Measurements from ENCODE around the gene MYO1A. TPM values are rescaled to one million over a fixed set of nuclear protein-coding genes. Genes with fewer than 3 reads are reported as not detected.

Gene MYO1A
- polyA plus RNA-seq, 2 of the 4 experiments (the other 2 are of a cell fraction): 0.67 to 1.9 TPM

DNA sequence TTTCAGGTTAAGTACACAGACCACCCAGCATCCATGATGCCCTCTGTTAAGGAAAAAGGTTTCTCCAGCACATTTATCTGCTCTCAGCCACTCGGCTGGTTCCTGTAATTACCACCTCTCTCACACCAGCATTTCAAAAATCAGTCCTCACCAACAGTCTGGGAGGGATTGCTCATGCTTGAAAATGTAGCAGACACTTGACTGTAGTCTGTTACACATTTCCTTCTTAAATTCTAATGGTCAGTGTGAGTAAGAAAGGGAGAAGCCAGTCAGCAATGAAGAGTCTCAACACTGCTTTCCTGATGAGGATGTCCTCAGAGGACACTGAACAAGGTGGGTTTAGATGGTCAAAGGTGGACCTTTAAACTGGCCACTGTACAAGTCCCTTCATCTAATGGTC, 49.5 kb downstream of the MYO1A start:
- ChIA-PET POLR2A (no interaction called here), CTCF (interaction anchor here (1.0 to 10.1 kb wide), 8 partner anchors 8 to 242 kb away, joined by 3 to 119 read pairs (median 14); a partner anchor contains a TSS)
- Histone ChIP-seq H3K9me3 (no peaks in the 10 kb centered on the region), H3K4me2 (no peak overlapping the region), H3K4me3 (no peak overlapping the region), H3K27ac (no peak overlapping the region), H3K4me1 (peaks cover 20% of the 10 kb centered on the region)
- FAIRE-seq (no peak), DNase-seq (ENCODE audit: low read depth in 1 of 2, low spot score in 1 of 2) (no peak), ATAC-seq (no peak)
- WGBS (ENCODE audit: missing lambda C conversion rate): 46% methylated on average over 1 of the region's 1 CpG
- TF ChIP-seq ESRRA (IDR thresholded peaks at IDR 0.05; ENCODE audit: borderline replicate concordance, low read length) (no peak), FOSB (CRISPR knock-in tag; IDR thresholded peaks at IDR 0.05) (no peak), TFCP2L1 (CRISPR knock-in tag; IDR thresholded peaks at IDR 0.05) (no peak), ELK1 (IDR thresholded peaks at IDR 0.05; ENCODE audit: low read depth, low read length) (no peak), FOSL2 (IDR thresholded peaks at IDR 0.05) (no peak), FOSL2 (CRISPR knock-in tag; IDR thresholded peaks at IDR 0.05) (no peak), CHD2 (IDR thresholded peaks at IDR 0.05; ENCODE audit: low read length, partially characterized antibody) (no peak), BCL3 (IDR thresholded peaks at IDR 0.05) (no peak), SREBF2 (IDR thresholded peaks at IDR 0.05) (no peak), SMC3 (IDR thresholded peaks at IDR 0.05) (no peak), CBX2 (IDR thresholded peaks at IDR 0.05; ENCODE audit: borderline replicate concordance, low read depth) (no peak), RFX5 (IDR thresholded peaks at IDR 0.05) (no peak), HOXB5 (CRISPR knock-in tag; IDR thresholded peaks at IDR 0.05) (no peak), JUN (IDR thresholded peaks at IDR 0.05) (no peak), EHMT2 (IDR thresholded peaks at IDR 0.05; ENCODE audit: low read depth) (no peak), KDM5A (IDR thresholded peaks at IDR 0.05) (no peak), RARB (CRISPR knock-in tag; IDR thresholded peaks at IDR 0.05) (no peak), BHLHE40 (IDR thresholded peaks at IDR 0.05; ENCODE audit: low read depth, low read length) (no peak), JUNB (IDR thresholded peaks at IDR 0.05) (no peak)
- TF ChIP-seq, protein P1, sequence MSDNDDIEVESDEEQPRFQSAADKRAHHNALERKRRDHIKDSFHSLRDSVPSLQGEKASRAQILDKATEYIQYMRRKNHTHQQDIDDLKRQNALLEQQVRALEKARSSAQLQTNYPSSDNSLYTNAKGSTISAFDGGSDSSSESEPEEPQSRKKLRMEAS (IDR thresholded peaks at IDR 0.05): no peak

DNA sequence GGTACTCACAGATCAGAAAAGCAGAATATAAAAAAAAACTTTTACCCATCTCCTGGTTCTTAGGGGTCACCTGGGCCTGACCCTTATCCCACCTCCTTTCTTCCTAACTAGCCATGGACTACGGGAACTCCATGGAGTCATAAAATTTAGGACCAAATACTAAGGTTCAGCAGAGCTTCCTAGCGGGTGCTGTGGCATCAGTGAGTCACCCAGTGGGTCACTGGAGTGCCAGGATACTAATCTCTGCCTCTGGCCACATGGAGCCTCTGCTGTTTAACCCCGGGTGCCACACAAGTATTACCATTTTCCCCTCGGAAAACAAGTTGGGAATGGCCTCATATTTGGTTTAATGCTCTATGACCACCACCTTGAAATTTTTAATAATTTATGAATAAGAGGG, 50.5 kb downstream of the MYO1A start:
- WGBS (ENCODE audit: missing lambda C conversion rate): 86% methylated on average over 4 of the region's 4 CpGs
- Histone ChIP-seq H3K27ac (no peak overlapping the region), H3K4me2 (no peak overlapping the region), H3K4me1 (peaks cover 13% of the 10 kb centered on the region), H3K9me3 (no peaks in the 10 kb centered on the region), H3K4me3 (no peak overlapping the region)
- DNase-seq (ENCODE audit: low read depth in 1 of 2, low spot score in 1 of 2): no peak
- no peak for FAIRE-seq
- POLR2A ChIA-PET: no interaction called here
- TF ChIP-seq CBX2 (IDR thresholded peaks at IDR 0.05; ENCODE audit: borderline replicate concordance, low read depth): no peak
- TF ChIP-seq NR3C1 (IDR thresholded peaks at IDR 0.05): no peak
- no peak for TF ChIP-seq PHF8 (IDR thresholded peaks at IDR 0.05; ENCODE audit: borderline replicate concordance, low read depth)
- TF ChIP-seq FOXS1 (CRISPR knock-in tag; IDR thresholded peaks at IDR 0.05): no peak
- no peak for TF ChIP-seq MAZ (IDR thresholded peaks at IDR 0.05; ENCODE audit: borderline replicate concordance, low read depth, low read length)
- no peak for TF ChIP-seq EP300 (IDR thresholded peaks at IDR 0.05)
- TF ChIP-seq, protein P2, sequence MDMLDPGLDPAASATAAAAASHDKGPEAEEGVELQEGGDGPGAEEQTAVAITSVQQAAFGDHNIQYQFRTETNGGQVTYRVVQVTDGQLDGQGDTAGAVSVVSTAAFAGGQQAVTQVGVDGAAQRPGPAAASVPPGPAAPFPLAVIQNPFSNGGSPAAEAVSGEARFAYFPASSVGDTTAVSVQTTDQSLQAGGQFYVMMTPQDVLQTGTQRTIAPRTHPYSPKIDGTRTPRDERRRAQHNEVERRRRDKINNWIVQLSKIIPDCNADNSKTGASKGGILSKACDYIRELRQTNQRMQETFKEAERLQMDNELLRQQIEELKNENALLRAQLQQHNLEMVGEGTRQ (IDR thresholded peaks at IDR 0.05): no peak
- no peak for TF ChIP-seq HOXA7 (CRISPR knock-in tag; IDR thresholded peaks at IDR 0.05)
- TF ChIP-seq JUNB (IDR thresholded peaks at IDR 0.05): no peak
- no peak for TF ChIP-seq HOXB13 (CRISPR knock-in tag; IDR thresholded peaks at IDR 0.05; ENCODE audit: low read depth)
- no peak for TF ChIP-seq ZNF302 (CRISPR knock-in tag; IDR thresholded peaks at IDR 0.05)
- TF ChIP-seq SMC3 (IDR thresholded peaks at IDR 0.05): no peak
- no peak for TF ChIP-seq BCL3 (IDR thresholded peaks at IDR 0.05)
- TF ChIP-seq, protein P1 (IDR thresholded peaks at IDR 0.05): no peak
- TF ChIP-seq KDM1A (IDR thresholded peaks at IDR 0.05; ENCODE audit: low read depth): no peak
- no peak for TF ChIP-seq TFCP2L1 (CRISPR knock-in tag; IDR thresholded peaks at IDR 0.05)
- no peak for TF ChIP-seq GATA3 (IDR thresholded peaks at IDR 0.05; ENCODE audit: borderline replicate concordance)
- TF ChIP-seq FOSL2 (IDR thresholded peaks at IDR 0.05): no peak
- no peak for TF ChIP-seq FOSL2 (CRISPR knock-in tag; IDR thresholded peaks at IDR 0.05)
- TF ChIP-seq POLR2AphosphoS2 (conservative IDR thresholded peaks at IDR 0.05; ENCODE audit: low read length): no peak
- TF ChIP-seq CHD4 (IDR thresholded peaks at IDR 0.05; ENCODE audit: borderline replicate concordance): no peak
- no peak for ATAC-seq
- CTCF ChIA-PET: interaction anchor here (1.0 to 10.1 kb wide), 9 partner anchors 12 to 243 kb away, joined by 3 to 119 read pairs (median 4); no protein-coding TSS in a partner anchor
